HepG2 (cell line): ENCODE measurements around the gene TLCD3A. TPM values are rescaled to one million over a fixed set of nuclear protein-coding genes. Genes with fewer than 3 reads are reported as not detected.

Experiments used
- ATAC-seq: fragments of 200-7000 bp; cut with Tn5 transposase; 3 replicates; pipeline ENCODE4 v1.9.1; 2020; ENCODE audit warnings: mild to moderate bottlenecking, moderate library complexity
- BruUV-seq: library from RNA; stranded (reverse); fragments of 400-500 nt; replicated peaks from 2 replicates; lab custom pipeline; 2021; lab: Mats Ljungman, UMichigan
- CTCF ChIA-PET: fragments of 300-600 bp; formaldehyde crosslinking; extraction: SDS; loops from one replicate; lab custom pipeline; 2021; ENCODE audit warnings: low total read pairs, inconsistent platforms, low intra/inter-chr PET ratio; lab: Yijun Ruan, JAX
- POLR2A ChIA-PET: fragments of 350-600 bp; sonication (Branson Sonifier 250); formaldehyde crosslinking; loops from one replicate; lab custom pipeline; 2020; ENCODE audit warnings: antibody characterized with exemption, inconsistent platforms; lab: Yijun Ruan, JAX
- DNase-seq: peaks from one replicate; pipeline ENCODE4 v3.0.0-alpha.2; 2015; ENCODE audit warnings: low spot score
- FAIRE-seq: peaks from 3 replicates; lab custom pipeline; 2011; peaks lifted over from hg19 to GRCh38; lab: Jason Lieb, UNC
- H2AFZ ChIP-seq: one replicate; pipeline ENCODE4 v1.6.1; 2011; ENCODE audit warnings: low read length, inconsistent platforms
- H3K27ac ChIP-seq: fragments of 300-600 bp; 3 replicates; pipeline ENCODE4 v1.8.0; 2011; ENCODE audit warnings: mixed run types, mild to moderate bottlenecking, mixed read lengths, low read length, inconsistent platforms; ENCODE audit not compliant: insufficient read depth; ENCODE audit errors: extremely low read length
- H3K27me3 ChIP-seq, 2 experiments: fragments of 200-600 bp in 1 of 2; 2 replicates in 1 of 2; 3 replicates in 1 of 2; pipeline versions ENCODE4 v1.6.0 to v1.8.0; 2011; ENCODE audit warnings: low read length in 2 of 2, mild to moderate bottlenecking in 2 of 2, moderate library complexity in 2 of 2, inconsistent platforms in 1 of 2; ENCODE audit not compliant: insufficient read depth in 2 of 2, control insufficient read depth in 1 of 2
- H3K36me3 ChIP-seq, 2 experiments: fragments of 200-600 bp in 1 of 2; replicated peaks in 1 of 2; 2 replicates in 1 of 2; 3 replicates in 1 of 2; pipeline versions ENCODE4 v1.5.1 to v1.8.0; 2011; ENCODE audit warnings: low read length in 2 of 2, inconsistent platforms in 1 of 2; ENCODE audit not compliant: insufficient read depth in 2 of 2, control insufficient read depth in 1 of 2
- H3K4me1 ChIP-seq: 2 replicates; pipeline ENCODE4 v1.5.1; 2012; ENCODE audit warnings: low read length, inconsistent platforms; ENCODE audit not compliant: insufficient read depth
- H3K4me2 ChIP-seq: 2 replicates; pipeline ENCODE4 v1.6.0; 2011; ENCODE audit warnings: low read depth, low read length, inconsistent platforms
- H3K4me3 ChIP-seq, 3 experiments: fragments of 200-600 bp in 1 of 3; sonication (generic), shearing (Covaris generic) in 1 of 3; replicated peaks in 1 of 3; 2 replicates each; pipeline ENCODE4 v1.5.1; 2011 to 2016; ENCODE audit warnings: low read length in 3 of 3, inconsistent platforms in 2 of 3, low read depth in 2 of 3, mild to moderate bottlenecking in 2 of 3, control low read depth in 1 of 3, mixed read lengths in 1 of 3; ENCODE audit not compliant: insufficient read depth in 1 of 3
- H3K79me2 ChIP-seq: one replicate; pipeline ENCODE4 v1.6.1; 2011; ENCODE audit warnings: low read length, inconsistent platforms; ENCODE audit not compliant: insufficient read depth
- H3K9ac ChIP-seq: 2 replicates; pipeline ENCODE4 v1.6.0; 2011; ENCODE audit warnings: mild to moderate bottlenecking, low read depth, low read length, inconsistent platforms; ENCODE audit not compliant: insufficient read depth
- H3K9me3 ChIP-seq: 2 replicates; pipeline ENCODE4 v1.5.1; 2012; ENCODE audit warnings: mild to moderate bottlenecking, low read length
- H4K20me1 ChIP-seq: 2 replicates; pipeline ENCODE4 v1.6.0; 2011; ENCODE audit warnings: inconsistent platforms, mild to moderate bottlenecking, low read length, moderate library complexity; ENCODE audit not compliant: insufficient read depth
- ARID2 ChIP-seq: sonication (generic); formaldehyde crosslinking; IDR thresholded peaks from 2 replicates; pipeline ENCODE4 v1.8.1; 2022; ENCODE audit warnings: mild to moderate bottlenecking, missing genetic modification reagents, borderline replicate concordance
- CENPT ChIP-seq: sonication (generic); formaldehyde crosslinking; IDR thresholded peaks from 2 replicates; pipeline ENCODE4 v1.8.0; 2022; ENCODE audit warnings: low read depth, mild to moderate bottlenecking, moderate library complexity, missing genetic modification reagents
- PAF1 ChIP-seq: IDR thresholded peaks from 2 replicates; pipeline ENCODE4 v1.6.1; 2016; ENCODE audit warnings: missing genetic modification reagents, missing compliant biosample characterization
- TCF7 ChIP-seq: sonication (generic); IDR thresholded peaks from 2 replicates; pipeline ENCODE4 v1.6.1; 2016; ENCODE audit warnings: antibody characterized with exemption, low read depth
- ZNF232 ChIP-seq: sonication (generic); formaldehyde crosslinking; IDR thresholded peaks from 2 replicates; pipeline ENCODE4 v1.4.0; 2020; ENCODE audit warnings: missing genetic modification reagents, borderline replicate concordance
- WGBS: methylation state at CpG from one replicate; pipeline ENCODE4 v1.1.6; 2017; ENCODE audit warnings: low lambda C conversion rate; 5-methylcytosine and 5-hydroxymethylcytosine counted together
- in situ Hi-C: cut with HindIII; loops from 2 replicates; pipeline ENCODE4 v1.10.0; 2017; ENCODE audit warnings: low pct_unique_long_range_greater_than_20kb; ENCODE audit not compliant: extremely low pct_ligation_motif_present
- intact Hi-C: fragments of 100-400 bp; cut with micrococcal nuclease; formaldehyde crosslinking; loops from one replicate; pipeline ENCODE4 v1.10.0; 2022; ENCODE audit not compliant: unreplicated experiment
- polyA plus RNA-seq, 8 experiments: library from polyadenylated mRNA; depleted of rRNA in 3 of 8; stranded (reverse) in 7 of 8; unstranded in 1 of 8; fragments of >200 nt; fragmentation: Illumina TruSeq in 4 of 8; extraction: Trizol in 4 of 8; gene quantifications; 2 replicates each; pipeline versions ENCODE4 v1.2.1 to v1.2.3, GENCODE V29; 2011 to 2016; ENCODE audit warnings: low read depth in 4 of 8, missing spikeins in 1 of 8, mixed read lengths in 1 of 8; ENCODE audit not compliant: insufficient read depth in 1 of 8
- total RNA-seq, 5 experiments: library from RNA; depleted of rRNA; stranded (reverse); fragments of >200 nt; fragmentation: Illumina TruSeq; extraction: Trizol; gene quantifications; 2 replicates each; pipeline ENCODE4 v1.2.3, GENCODE V29; 2016; ENCODE audit warnings: low read depth in 1 of 5
- TF ChIP-seq, protein P1 (sequence below): fragments of 450-650 bp; IDR thresholded peaks from 2 replicates; pipeline ENCODE4 v1.6.1; 2017
- TF ChIP-seq, protein P2 (sequence below): sonication (generic); formaldehyde crosslinking; IDR thresholded peaks from 2 replicates; pipeline ENCODE4 v1.4.0; 2020; ENCODE audit warnings: missing genetic modification reagents

The TLCD3A gene
- total and polyA plus RNA-seq, 2 of the 13 experiments (the other 11 are each of a cell fraction or from before 2014, with no cell fraction given): 25.2 to 46.6 TPM

DNA sequence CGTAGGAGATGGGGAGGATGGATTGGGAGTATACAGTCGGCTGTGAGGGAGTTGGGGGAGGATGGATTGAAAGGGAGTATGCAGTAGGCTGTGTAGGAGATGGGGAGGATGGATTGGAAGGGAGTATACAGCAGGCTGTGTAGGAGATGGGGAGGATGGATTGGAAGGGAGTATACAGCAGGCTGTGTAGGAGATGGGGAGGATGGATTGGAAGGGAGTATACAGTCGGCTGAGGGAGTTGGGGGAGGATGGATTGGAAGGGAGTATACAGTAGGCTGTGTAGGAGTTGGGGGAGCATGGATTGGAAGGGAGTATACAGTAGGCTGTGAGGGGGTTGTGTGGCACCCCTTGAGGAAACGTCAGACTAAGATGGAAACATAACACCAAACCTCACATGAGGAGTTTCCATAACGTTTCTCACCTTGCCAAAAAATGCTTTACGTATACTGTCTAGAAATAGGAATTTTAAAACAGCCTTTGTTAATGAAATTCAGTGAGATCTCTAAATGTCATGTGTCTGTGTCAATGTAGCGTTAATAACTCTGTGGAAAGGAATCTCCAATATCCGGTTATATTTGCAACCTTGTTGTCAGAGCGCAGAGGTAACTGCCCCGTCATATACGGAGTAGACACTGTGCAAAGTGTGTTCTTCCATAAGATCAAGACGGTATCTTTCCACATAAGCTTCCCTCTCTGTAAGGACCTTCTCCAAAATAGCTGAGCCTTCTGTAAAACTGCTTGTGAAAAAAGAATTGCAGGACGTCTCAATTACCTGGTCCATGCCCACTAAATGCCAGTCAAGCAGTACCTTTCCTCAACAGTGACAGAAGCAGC is 11.5 kb upstream of the TLCD3A start (continued):
- TF ChIP-seq, protein P1, sequence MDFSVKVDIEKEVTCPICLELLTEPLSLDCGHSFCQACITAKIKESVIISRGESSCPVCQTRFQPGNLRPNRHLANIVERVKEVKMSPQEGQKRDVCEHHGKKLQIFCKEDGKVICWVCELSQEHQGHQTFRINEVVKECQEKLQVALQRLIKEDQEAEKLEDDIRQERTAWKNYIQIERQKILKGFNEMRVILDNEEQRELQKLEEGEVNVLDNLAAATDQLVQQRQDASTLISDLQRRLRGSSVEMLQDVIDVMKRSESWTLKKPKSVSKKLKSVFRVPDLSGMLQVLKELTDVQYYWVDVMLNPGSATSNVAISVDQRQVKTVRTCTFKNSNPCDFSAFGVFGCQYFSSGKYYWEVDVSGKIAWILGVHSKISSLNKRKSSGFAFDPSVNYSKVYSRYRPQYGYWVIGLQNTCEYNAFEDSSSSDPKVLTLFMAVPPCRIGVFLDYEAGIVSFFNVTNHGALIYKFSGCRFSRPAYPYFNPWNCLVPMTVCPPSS: no peak
- TF ChIP-seq, protein P2, sequence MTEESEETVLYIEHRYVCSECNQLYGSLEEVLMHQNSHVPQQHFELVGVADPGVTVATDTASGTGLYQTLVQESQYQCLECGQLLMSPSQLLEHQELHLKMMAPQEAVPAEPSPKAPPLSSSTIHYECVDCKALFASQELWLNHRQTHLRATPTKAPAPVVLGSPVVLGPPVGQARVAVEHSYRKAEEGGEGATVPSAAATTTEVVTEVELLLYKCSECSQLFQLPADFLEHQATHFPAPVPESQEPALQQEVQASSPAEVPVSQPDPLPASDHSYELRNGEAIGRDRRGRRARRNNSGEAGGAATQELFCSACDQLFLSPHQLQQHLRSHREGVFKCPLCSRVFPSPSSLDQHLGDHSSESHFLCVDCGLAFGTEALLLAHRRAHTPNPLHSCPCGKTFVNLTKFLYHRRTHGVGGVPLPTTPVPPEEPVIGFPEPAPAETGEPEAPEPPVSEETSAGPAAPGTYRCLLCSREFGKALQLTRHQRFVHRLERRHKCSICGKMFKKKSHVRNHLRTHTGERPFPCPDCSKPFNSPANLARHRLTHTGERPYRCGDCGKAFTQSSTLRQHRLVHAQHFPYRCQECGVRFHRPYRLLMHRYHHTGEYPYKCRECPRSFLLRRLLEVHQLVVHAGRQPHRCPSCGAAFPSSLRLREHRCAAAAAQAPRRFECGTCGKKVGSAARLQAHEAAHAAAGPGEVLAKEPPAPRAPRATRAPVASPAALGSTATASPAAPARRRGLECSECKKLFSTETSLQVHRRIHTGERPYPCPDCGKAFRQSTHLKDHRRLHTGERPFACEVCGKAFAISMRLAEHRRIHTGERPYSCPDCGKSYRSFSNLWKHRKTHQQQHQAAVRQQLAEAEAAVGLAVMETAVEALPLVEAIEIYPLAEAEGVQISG: no peak
- TF ChIP-seq PAF1 (CRISPR knock-in tag): no peak

DNA sequence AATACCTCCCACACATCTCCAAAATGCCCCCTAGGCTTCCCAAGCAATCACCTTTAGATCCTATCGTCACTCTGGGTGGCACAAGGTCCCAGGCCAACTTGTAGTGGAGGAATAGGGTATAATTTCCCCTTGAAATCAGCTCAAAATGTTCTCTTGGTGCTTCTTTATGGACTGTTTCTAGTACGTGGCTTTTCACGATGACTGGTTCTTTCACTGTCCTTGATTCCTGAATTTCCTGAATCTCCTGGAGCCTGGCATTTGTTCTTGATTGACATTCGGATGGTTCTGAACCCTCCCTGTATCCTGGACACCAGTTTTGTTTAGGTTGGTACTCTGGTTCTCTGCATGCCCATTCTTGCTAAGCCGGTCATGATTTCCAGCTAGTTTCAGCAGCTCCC is 10.9 kb upstream of the TLCD3A start:
- FAIRE-seq: no peak

More for the DNA sequence above, 10.9 kb upstream of the TLCD3A start:
- DNase-seq (no peak), ATAC-seq (no peak)
- Histone ChIP-seq H3K4me1 (peaks cover 30% of the 10 kb centered on the region), H3K36me3 (no peaks in the 10 kb centered on the region), H3K4me3 (no peak overlapping the region), H3K4me2 (peak overlapping the region; percentile 23; the same call in 1 of the 2 replicates), H4K20me1 (no peaks in the 10 kb centered on the region), H3K27me3 (no peaks in the 10 kb centered on the region), H3K79me2 (no peaks in the 10 kb centered on the region), H2AFZ (no peak overlapping the region), H3K9me3 (no peaks in the 10 kb centered on the region), H3K27ac (no peak overlapping the region), H3K9ac (no peak overlapping the region)
- intact Hi-C loops: no loop called here
- WGBS: 57% methylated on average over 5 of the region's 5 CpGs
- in situ Hi-C loops: no loop called here
- CTCF ChIA-PET: no interaction called here
- no TSS peak for BruUV-seq
- TF ChIP-seq ZNF232 (no peak), TCF7 (no peak), CENPT (CRISPR knock-in tag) (no peak), ARID2 (no peak)
- POLR2A ChIA-PET: no interaction called here
